Measurements from ENCODE around the gene TTLL1. TPM values are rescaled to one million over a fixed set of nuclear protein-coding genes. Genes with fewer than 3 reads are reported as not detected.
"Not testable (repeated sequence)": the region's sequence is repeated elsewhere in the genome, so short reads cannot be mapped to it uniquely, and the experiment has no call there.

TTLL1 gene
- total RNA-seq, 2 donors from 2014 or later = 4.2 to 5.7 TPM

DNA sequence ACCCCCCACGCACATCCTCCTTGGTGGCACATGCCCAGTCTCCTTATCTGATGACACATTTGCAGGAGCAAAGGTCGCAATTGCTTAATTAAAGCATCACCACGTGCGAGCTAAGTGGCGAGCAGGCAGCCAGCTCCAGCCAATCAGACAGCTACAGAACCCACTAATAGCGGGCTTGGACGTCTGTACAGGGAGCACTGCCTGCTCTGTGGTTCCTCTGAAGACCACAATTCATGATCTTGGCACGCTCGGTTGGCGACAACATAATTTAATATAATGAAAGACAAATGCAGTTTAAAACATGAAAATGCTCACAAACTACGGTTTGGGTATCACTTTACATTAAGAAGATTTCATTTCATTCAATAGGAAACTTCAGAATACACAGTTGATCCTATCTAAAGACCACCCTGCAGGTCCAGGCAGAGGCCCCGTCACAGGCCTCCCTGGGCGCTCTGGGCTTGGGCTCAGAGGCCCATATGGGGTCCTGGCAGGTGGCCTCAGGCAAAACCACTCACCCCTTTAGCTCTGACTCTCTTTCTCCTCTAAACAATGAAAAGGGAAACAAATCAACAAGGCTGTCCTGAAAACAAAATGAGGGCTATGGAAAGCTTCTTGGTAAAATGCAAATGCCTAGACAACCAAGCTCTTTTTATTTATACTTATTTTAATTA lies 84.7 kb downstream of the TTLL1 start:
- intact Hi-C loops (cut with DNase I) = loop anchor here in 1 of 2 donors (5.0 kb wide), 1 partner anchor 42 kb away; no protein-coding TSS in a partner anchor
- peak in 1 of 2 donors; percentile 42 for ATAC-seq

DNA sequence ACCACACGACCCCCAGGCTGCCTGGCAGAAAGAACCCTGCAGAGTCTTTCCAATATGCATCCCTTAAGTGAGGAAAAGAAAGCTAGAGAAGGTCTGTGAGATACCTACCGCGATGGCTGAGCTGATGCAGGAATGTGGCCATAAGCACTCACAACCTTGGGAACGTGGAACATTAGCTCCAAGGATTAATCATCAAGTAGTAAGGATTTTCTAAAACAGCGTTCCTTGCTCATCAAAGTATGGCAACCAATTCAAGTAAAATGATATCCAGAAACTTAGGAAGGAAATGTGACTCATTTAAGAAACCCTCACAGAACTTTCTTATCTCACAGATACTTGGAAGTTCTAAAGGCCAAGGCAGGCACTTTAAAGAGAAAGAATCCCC lies 87.0 kb downstream of the TTLL1 start:
- ATAC-seq = peak in 1 of 2 donors; percentile 49
- intact Hi-C loops (cut with DNase I) = loop anchor here in 1 of 2 donors (5.0 kb wide), 1 partner anchor 40 kb away; no protein-coding TSS in a partner anchor
- DNase-seq = no peak

More for the DNA sequence above, 84.7 kb downstream of the TTLL1 start:
- no peak for DNase-seq

DNA sequence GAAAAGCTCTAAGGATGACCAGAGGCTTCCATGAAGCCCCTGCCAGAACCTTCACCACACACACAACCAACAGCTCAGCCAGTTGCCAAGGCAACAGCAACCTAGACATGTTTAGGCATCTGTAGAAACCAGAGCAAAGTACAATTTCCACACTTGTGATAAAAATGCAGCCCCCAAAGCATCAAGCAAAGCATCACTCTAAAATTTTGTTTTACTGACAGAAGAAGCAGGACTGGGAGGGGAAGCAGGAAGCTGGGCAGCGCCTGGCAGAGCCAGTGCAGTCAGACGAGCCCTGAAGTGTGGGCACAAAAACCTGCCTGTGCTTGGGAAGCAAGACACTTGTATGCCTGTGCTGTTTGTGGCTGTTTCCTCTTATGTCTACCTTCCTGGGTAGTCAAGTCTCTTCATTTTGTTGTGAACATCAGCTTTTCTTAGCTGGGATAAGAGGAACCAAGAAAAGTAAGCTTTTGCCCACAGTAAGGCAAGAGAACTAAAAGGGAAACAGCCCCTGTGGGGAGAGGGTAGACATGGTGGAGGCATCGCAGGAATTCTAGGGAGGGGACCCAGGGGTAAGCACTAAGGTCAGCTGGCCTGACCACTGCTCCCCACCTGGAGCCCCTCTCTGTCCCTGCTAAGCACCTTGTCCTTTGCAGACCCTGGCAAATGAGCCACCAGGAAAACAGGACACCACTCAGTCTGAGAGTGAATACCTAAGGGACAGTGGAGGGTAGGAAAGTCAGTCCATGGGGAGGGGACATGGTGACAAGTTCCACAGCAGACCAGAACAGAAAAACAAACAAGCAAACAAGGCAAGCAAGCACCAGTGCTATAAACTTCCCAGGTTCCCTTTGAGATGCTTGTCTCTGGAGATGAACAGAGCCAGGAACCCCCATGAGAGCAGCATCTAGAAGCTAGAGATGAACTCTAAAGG lies 87.7 kb downstream of the TTLL1 start:
- peak; percentile 25 to 43 for ATAC-seq
- intact Hi-C loops (cut with DNase I) = loop anchor here in 1 of 2 donors (5.0 kb wide), 1 partner anchor 39 kb away; no protein-coding TSS in a partner anchor
- no peak for DNase-seq

DNA sequence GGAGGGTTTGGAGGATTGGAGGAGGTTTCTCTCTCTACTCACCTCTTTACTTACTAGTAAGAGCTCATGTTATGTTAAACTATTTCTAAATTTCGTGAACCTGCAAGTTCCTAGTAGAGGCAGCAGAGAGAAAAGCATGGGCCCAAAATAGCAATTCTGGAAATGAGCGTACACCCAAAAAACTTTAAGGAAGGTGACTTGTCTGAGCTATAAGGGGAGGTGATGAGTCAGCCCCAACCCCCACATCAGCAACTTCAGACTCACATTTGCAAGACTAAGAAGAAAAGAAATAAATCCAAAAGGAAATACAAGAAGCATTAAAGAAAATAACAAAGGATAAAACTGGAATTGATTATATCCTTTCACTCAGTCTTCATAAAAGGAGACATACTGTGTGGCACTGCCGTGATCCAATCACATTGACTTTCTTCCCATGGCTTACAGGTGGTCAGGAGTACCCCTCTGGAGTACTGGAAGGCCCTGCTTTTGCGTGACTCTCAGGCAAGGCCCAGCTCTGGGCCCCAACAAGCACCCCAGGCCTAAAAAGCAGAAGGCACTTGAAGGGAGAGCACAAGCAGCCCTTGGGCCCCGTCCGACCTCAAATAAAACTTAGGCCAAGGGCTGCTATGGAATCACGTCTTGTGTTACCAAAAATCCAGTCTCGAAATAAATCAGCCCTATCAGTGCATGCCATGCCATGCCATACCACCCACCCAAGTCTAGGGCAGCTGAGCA lies 88.6 kb downstream of the TTLL1 start:
- ATAC-seq = no peak
- intact Hi-C loops (cut with DNase I) = loop anchor here in 1 of 2 donors (5.0 kb wide), 1 partner anchor 38 kb away; no protein-coding TSS in a partner anchor
- DNase-seq = no peak

DNA sequence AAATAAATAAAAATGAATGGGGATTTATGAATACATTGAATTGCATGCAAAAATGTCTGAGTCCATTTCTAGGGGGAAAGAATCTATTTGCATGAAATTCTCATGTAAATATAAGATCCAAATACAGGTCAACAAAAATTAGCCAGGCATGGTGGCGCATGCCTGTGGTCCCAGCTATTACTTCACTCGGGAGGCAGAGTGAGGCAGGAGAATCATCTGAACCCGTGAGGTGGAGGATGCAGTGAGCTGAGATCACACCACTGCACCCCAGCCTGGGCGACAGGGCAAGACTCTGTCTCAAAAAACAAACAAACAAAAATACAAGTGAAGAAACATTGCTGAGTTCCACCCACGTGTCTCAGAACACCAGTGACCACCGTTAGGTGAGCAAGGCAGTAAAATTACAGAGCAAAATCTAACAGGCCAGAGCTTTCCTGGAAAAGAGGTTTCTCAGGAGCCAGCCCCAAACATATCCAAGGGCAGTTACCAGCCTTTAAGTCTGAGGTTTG lies 91.6 kb downstream of the TTLL1 start:
- ATAC-seq (no peak), DNase-seq (no peak)
- intact Hi-C loops (cut with DNase I) = no loop called here

DNA sequence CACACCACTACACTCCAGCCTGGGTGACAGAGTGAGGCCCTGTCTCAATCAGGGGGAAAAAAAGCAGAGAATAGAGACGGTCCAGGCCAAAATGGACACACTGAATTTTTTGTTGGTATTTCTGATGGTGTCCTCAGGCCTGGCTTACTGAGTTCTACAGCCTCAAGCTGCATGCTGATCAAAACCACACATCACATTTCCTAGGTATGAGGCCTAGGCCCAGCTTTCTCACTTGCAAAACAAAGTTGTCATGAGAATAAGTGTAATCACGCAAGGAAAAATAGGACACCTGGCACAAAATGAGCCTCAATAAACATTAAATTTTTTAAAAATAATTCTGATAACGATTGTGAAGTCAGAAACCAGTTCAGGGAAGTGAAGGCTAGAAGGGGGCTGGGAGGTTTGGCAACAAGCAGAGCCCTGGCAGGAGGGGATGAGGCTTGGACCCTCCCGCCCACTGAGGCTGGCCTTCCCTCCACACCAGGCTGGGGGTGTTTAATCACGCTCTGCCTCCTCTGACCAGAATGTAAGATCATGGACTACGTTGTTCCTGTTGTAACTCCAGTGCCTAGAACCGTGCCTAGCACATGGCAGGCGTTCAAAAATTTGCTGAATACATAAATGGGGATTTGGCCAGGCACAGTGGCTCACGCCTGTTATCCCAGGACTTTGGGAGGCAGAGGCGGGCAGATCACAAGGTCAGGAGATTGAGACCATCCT lies 92.4 kb downstream of the TTLL1 start:
- DNase-seq (no peak), ATAC-seq (peak; percentile 4 to 45)
- intact Hi-C loops (cut with DNase I) = no loop called here

DNA sequence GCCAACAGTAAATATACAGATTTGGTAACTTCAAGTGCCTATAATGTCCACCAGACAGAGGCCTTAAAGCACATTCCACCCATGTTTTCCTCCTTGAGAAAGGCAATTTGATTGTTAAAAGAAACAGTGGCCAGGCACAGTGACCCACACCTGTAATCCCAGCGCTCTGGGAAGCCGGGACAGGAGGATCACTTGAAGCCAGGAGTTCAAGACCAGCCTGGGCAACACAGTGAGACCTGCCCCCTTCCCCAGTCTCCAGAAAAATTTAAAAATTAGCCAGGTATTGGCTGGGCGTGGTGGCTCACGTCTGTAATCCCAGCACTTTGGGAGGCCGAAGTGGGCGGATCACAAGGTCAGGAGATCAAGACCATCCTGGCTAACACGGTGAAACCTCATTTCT lies 93.5 kb downstream of the TTLL1 start:
- ATAC-seq; intact Hi-C loops (cut with DNase I); DNase-seq: not testable (repeated sequence)

DNA sequence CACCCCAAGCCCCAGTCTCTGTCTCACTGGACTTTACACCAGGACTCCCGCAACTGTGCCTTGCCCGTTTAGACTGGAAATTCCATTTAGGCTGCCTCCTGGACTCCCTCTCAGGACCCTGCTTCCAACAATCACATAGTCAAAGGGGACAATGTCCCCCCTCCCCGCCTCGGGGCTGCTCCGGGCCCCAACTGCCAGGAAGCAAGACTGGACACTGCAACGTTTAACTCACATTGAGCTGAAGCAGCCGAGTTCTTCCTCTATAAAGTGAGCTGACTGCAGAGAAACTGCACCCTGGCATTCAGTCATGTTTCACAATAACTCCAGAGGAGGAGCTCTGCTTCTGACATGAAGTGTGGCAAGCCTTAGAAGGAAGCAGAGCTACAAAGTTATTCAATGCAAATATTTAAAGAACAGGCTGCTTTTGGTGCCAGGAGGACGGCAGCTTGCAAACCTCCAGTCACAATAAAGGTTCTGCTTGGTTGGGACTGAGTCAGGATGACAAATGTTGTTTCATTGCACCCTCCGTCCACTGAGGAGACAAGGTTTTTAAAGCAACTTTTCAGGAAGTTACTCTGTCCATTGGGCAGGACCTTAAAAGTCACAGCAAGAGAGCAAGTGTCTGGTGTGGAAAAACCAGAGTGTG lies 94.2 kb downstream of the TTLL1 start:
- intact Hi-C loops (cut with DNase I) = no loop called here
- DNase-seq (no peak), ATAC-seq (peak; percentile 79 to 80)

DNA sequence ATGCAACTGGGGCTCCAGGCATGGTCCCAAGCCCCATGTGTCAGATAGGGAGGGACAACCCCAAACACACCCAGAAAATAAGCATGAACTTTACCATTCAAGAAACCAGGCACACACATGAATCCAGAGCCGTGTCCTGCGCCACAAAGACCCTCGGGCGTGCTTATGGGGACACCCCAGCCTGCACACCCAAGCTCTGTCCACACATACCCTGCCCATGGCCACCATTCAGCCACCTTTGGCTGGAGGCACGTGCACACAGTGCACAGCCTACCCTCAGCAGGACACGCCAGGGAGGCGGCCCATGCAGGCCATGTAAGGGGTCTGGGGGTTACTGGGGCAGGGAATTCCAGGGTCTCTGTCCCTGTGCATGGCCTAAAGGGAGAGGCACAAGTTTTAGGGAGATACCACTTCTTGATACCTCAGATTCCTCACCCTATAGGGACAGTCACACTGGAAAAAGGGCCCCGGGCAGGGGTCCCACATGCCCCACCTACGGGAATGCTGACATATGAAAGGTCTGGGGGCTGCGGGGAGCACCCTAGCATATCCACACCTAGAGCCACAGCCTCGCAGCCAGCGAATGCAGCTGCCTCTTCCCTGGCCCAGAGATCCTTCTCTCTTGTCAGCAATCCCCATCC lies 94.8 kb downstream of the TTLL1 start:
- ATAC-seq = peak; percentile 14 to 20
- intact Hi-C loops (cut with DNase I) = no loop called here
- DNase-seq = no peak

DNA sequence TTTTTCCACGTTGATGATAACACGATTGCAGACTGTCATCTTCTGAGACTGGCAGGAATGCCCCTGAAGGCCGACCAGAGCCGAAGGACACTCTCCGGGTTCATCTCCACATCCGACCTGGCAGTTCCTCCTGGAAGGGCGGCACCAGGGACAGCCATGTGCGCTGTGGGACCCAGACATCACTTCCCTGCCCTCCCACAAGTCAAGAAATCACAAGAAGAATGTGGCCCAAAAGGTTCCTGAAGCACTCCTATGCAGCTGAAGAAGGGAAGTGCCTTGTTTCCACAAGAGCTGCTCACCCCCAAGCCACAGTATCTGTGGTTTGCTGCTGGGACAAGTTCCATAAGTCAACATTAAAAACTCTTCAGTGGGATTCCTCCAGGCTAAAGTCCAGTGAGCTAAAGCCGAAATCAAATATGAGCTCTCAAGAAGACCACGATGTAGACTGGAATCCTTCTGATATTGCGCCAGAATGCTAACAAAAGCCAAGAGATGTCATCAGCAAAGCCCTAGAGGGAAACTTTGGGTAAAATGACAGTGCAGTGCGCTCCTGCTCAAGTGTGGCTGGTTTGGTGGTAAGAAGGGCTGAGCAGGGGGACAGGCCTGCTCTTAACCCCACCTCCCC lies 95.4 kb downstream of the TTLL1 start:
- peak in 1 of 2 donors; percentile 25 for ATAC-seq
- intact Hi-C loops (cut with DNase I) = no loop called here

DNA sequence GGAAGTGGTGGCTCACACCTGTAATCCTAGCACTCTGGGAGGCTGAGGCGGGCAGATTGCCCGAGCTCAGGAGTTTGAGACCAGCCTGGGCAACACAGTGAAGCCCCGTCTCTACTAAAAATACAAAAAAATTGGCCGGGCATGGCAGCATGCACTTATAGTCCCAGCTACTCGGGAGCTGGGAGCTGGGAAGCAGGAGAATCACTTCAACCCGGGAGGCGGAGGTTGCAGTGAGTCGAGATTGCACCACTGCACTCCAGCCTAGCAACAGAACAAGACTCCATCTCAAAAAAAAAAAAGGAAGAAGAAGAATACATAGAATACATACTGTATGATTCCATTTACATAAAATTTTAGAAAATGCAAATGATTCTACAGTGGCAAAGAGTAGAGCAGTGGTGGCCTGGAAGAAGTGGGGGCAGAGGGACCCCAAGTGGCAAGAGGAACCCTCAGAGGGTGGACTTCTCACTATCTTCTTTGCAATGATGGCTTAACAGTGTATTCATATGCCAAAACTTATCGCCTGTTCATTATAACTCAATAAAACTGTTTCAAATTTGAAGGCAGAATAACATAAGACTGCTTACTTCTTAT lies 96.2 kb downstream of the TTLL1 start:
- DNase-seq = no peak
- intact Hi-C loops (cut with DNase I) = no loop called here
- no peak for ATAC-seq

More for the DNA sequence above, 95.4 kb downstream of the TTLL1 start:
- DNase-seq = no peak

DNA sequence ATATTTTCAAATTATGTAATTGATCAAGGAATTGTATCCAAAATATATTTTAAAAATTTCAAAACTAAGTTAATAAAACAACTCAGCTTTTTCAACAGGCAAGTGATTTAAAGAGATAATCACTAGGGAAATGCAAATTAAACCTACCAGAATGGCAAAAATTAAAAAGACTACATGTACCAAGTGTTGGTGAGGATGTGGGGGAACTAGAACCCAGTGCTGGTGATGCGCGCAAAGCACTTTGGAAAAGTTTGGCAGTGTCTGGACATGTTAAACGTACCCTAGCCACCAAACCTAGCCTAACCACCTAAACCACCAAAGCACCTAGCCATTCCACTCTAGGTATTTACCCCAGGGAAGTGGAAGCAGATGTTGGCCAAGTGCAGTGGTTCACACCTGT lies 97.1 kb downstream of the TTLL1 start:
- ATAC-seq (no peak), DNase-seq (no peak)
- intact Hi-C loops (cut with DNase I) = no loop called here

DNA sequence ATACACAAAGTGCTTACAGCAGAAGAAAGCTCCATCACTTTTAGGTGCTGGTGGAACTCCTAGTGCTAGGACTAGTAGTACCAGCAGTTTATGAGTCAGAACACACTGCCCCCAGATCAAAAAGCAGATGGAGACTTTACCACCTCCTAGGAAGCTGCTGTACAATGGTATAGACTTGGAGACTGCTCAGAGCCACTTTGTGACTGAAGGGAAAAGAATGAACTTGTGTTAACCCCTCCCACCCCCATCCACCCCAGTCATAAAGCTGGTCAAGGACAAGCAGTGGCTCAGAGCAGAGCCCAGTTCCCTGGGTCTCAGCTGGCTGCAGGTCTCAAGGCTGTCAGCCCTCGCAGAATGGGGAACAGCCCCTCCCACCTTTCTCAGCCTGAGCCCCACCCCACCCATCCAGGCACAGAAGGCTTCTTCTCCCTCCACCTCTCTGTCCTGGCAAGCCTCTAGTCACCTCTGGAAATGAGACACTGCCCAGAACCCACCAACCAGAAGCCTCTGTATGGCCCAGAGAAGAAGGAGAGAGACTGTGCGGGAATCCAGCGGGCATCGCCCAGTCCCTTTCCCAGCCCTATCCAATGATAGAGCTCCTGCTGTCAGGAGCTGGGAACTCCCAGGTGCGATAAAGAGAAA lies 98.1 kb downstream of the TTLL1 start:
- ATAC-seq (peak in 1 of 2 donors; percentile 14), DNase-seq (no peak)
- intact Hi-C loops (cut with DNase I) = no loop called here

DNA sequence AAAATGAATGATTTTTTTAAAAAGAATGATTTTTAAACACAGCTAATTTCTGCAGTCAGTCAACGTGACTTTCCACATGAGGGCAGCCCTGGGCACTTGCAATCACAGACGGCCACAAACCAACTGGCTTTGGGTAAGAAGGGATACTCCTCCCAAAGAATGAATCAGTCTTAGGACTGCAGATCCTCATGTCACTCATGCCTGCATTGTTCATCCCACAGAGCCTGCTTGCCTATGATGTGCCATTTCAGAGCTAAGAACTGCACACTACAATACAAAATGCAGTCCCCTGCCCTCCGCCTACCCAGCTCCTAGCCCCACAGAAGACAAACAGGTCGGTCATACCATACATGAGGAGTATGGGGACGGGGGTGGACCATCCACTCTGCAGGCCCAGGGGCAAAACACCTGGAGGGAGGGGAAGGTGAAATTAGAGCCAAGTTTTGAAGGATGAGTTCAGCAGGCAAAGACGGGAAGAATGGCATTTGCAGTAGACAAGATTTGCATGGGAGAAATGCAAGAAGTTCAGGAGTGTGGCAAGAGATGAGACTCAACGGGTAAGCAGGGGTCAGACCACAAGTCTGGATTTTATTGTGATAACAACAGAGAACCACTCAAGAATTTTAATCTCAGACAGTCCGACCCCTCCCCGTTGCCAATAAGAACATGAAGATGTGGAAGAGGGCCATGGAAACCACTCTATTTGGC lies 98.9 kb downstream of the TTLL1 start:
- intact Hi-C loops (cut with DNase I) = no loop called here
- ATAC-seq = peak in 1 of 2 donors; percentile 75

More for the DNA sequence above, 98.9 kb downstream of the TTLL1 start:
- peak; percentile 54 for DNase-seq

Data from left cardiac atrium (tissue), 4 donors.